ENCODE results near the gene ANKRD44. TPM values are rescaled to one million over a fixed set of nuclear protein-coding genes. Genes with fewer than 3 reads are reported as not detected.

The ANKRD44 gene
- total RNA-seq, 6 experiments from 2014 or later, result 3.8 to 5.7 (median 4.7) TPM

GRCh38 chr2:197254776-197255530, 55.6 kb downstream of the ANKRD44 start:
- Mint-ChIP-seq H3K27ac (no peak overlapping the region), H3K36me3 (ENCODE audit: low read depth) (no peaks in the 10 kb centered on the region), H3K27me3 (ENCODE audit: insufficient read depth) (no peaks in the 10 kb centered on the region), H3K9me3 (no peaks in the 10 kb centered on the region), H3K4me1 (ENCODE audit: low read depth) (peaks cover 8% of the 10 kb centered on the region), H3K4me3 (no peak overlapping the region)
- DNase-seq, result no peak
- TF ChIP-seq CTCF (IDR thresholded peaks at IDR 0.05), result no peak

- Mint-ChIP-seq H3K27ac (no peak overlapping the region), H3K4me1 (ENCODE audit: low read depth) (peaks cover 8% of the 10 kb centered on the region), H3K4me3 (no peak overlapping the region), H3K9me3 (no peaks in the 10 kb centered on the region), H3K36me3 (ENCODE audit: low read depth) (no peaks in the 10 kb centered on the region), H3K27me3 (ENCODE audit: insufficient read depth) (no peaks in the 10 kb centered on the region)
- no peak for DNase-seq
- TF ChIP-seq CTCF (IDR thresholded peaks at IDR 0.05), result no peak
These were observed 59.0 kb downstream of the ANKRD44 start for GRCh38 chr2:197251576-197251975.

- DNase-seq, result no peak
- no peak overlapping the region for H3K4me3 Mint-ChIP-seq
- H3K36me3 Mint-ChIP-seq (ENCODE audit: low read depth), result no peaks in the 10 kb centered on the region
- no peak overlapping the region for H3K27ac Mint-ChIP-seq
- no peak for TF ChIP-seq CTCF (IDR thresholded peaks at IDR 0.05)
- H3K9me3 Mint-ChIP-seq, result no peaks in the 10 kb centered on the region
- peaks cover 8% of the 10 kb centered on the region for H3K4me1 Mint-ChIP-seq (ENCODE audit: low read depth)
- no peaks in the 10 kb centered on the region for H3K27me3 Mint-ChIP-seq (ENCODE audit: insufficient read depth)
These were observed 59.4 kb downstream of the ANKRD44 start for GRCh38 chr2:197251163-197251562.

- H3K36me3 Mint-ChIP-seq (ENCODE audit: low read depth), result no peaks in the 10 kb centered on the region
- no peak for DNase-seq
- no peaks in the 10 kb centered on the region for H3K27me3 Mint-ChIP-seq (ENCODE audit: insufficient read depth)
- peaks cover 8% of the 10 kb centered on the region for H3K4me1 Mint-ChIP-seq (ENCODE audit: low read depth)
- no peak overlapping the region for H3K4me3 Mint-ChIP-seq
- no peak overlapping the region for H3K27ac Mint-ChIP-seq
- no peaks in the 10 kb centered on the region for H3K9me3 Mint-ChIP-seq
- TF ChIP-seq CTCF (IDR thresholded peaks at IDR 0.05), result no peak
These were observed 60.5 kb downstream of the ANKRD44 start for GRCh38 chr2:197250084-197250397.

GRCh38 chr2:197249381-197250083, 61.0 kb downstream of the ANKRD44 start:
- no peak for DNase-seq
- Mint-ChIP-seq H3K9me3 (no peaks in the 10 kb centered on the region), H3K27me3 (ENCODE audit: insufficient read depth) (no peaks in the 10 kb centered on the region), H3K27ac (no peak overlapping the region), H3K4me1 (ENCODE audit: low read depth) (peaks cover 8% of the 10 kb centered on the region), H3K36me3 (ENCODE audit: low read depth) (no peaks in the 10 kb centered on the region), H3K4me3 (no peak overlapping the region)
- no peak for TF ChIP-seq CTCF (IDR thresholded peaks at IDR 0.05)

All from HFFc6 (cell line).